Neural cell (in vitro differentiated cells): ENCODE results near the gene GNG12. TPM values are rescaled to one million over a fixed set of nuclear protein-coding genes. Genes with fewer than 3 reads are reported as not detected.

ENCODE experiments used
- H2AFZ ChIP-seq: fragments of 200-600, 300-800 bp; sonication (generic), shearing (Covaris generic); 2 replicates; pipeline ENCODE4 v1.6.0; 2014; ENCODE audit warnings: low read depth, mild to moderate bottlenecking, antibody characterized with exemption, low read length, moderate library complexity
- H3F3A ChIP-seq: fragments of 200-600 bp; shearing (Covaris generic); 2 replicates; pipeline ENCODE4 v1.6.1; 2016; ENCODE audit warnings: mild to moderate bottlenecking, moderate library complexity, mixed read lengths, antibody characterized with exemption, low read length; ENCODE audit not compliant: insufficient read depth, poor library complexity, severe bottlenecking
- H3K27ac ChIP-seq: fragments of 200-600, 300-800 bp; sonication (generic), shearing (Covaris generic); 2 replicates; pipeline ENCODE4 v1.5.1; 2014; ENCODE audit warnings: mild to moderate bottlenecking, low read length, moderate library complexity
- H3K27me3 ChIP-seq: fragments of 300-800, 200-600 bp; sonication (generic), shearing (Covaris generic); 2 replicates; pipeline ENCODE4 v1.6.0; 2014; ENCODE audit warnings: mild to moderate bottlenecking, low read depth, low read length, moderate library complexity; ENCODE audit not compliant: insufficient read depth
- H3K36me3 ChIP-seq: fragments of 300-800, 200-600 bp; sonication (generic), shearing (Covaris generic); 2 replicates; pipeline ENCODE4 v1.5.1; 2014; ENCODE audit warnings: mild to moderate bottlenecking, antibody characterized with exemption, low read length, moderate library complexity; ENCODE audit not compliant: insufficient read depth
- H3K4me2 ChIP-seq: fragments of 300-800, 200-600 bp; sonication (generic), shearing (Covaris generic); 2 replicates; pipeline ENCODE4 v1.6.0; 2014; ENCODE audit warnings: mild to moderate bottlenecking, low read length
- H3K4me3 ChIP-seq: fragments of 300-800, 200-600 bp; sonication (generic), shearing (Covaris generic); 2 replicates; pipeline ENCODE4 v1.5.1; 2014; ENCODE audit warnings: mild to moderate bottlenecking, low read length, moderate library complexity
- H3K79me2 ChIP-seq: fragments of 200-600 bp; shearing (Covaris generic); replicated peaks from 2 replicates; pipeline ENCODE4 v1.6.0; 2014; ENCODE audit warnings: mild to moderate bottlenecking, low read length, moderate library complexity; ENCODE audit not compliant: insufficient read depth
- H3K9ac ChIP-seq: fragments of 300-800, 200-600 bp; sonication (generic), shearing (Covaris generic); 2 replicates; pipeline ENCODE4 v1.6.1; 2016; ENCODE audit warnings: mild to moderate bottlenecking, low read length, mixed read lengths
- H3K9me2 ChIP-seq: fragments of 200-600 bp; shearing (Covaris generic); 2 replicates; pipeline ENCODE4 v1.6.1; 2016; ENCODE audit warnings: mild to moderate bottlenecking, low read length, mixed read lengths; ENCODE audit not compliant: insufficient read depth
- H3K9me3 ChIP-seq: fragments of 200-600, 300-800 bp; sonication (generic), shearing (Covaris generic); 2 replicates; pipeline ENCODE4 v1.6.1; 2016; ENCODE audit warnings: mild to moderate bottlenecking, mixed run types, low read length, moderate library complexity, mixed read lengths
- H4K20me1 ChIP-seq: fragments of 200-600 bp; shearing (Covaris generic); 2 replicates; pipeline ENCODE4 v1.6.1; 2016; ENCODE audit warnings: mild to moderate bottlenecking, mixed run types; ENCODE audit not compliant: insufficient read depth
- CTCF ChIP-seq: fragments of 450-650 bp; IDR thresholded peaks from 2 replicates; pipeline ENCODE4 v1.5.1; 2014; ENCODE audit warnings: antibody characterized with exemption, mild to moderate bottlenecking, moderate library complexity; ENCODE audit not compliant: poor library complexity, severe bottlenecking
- EP300 ChIP-seq: fragments of 450-650 bp; conservative IDR thresholded peaks from 2 replicates; pipeline ENCODE4 v1.6.1; 2014; ENCODE audit warnings: antibody characterized with exemption, mild to moderate bottlenecking, moderate library complexity; ENCODE audit not compliant: poor library complexity, severe bottlenecking
- EZH2 ChIP-seq: fragments of 200-600, 300-800 bp; shearing (Covaris generic), sonication (generic); IDR thresholded peaks from 2 replicates; pipeline ENCODE4 v1.6.1; 2014; ENCODE audit warnings: antibody characterized with exemption, low read length, borderline replicate concordance, mild to moderate bottlenecking; ENCODE audit not compliant: insufficient read depth, poor library complexity, severe bottlenecking
- MXI1 ChIP-seq: fragments of 450-650 bp; conservative IDR thresholded peaks from 2 replicates; pipeline ENCODE4 v1.6.1; 2014; ENCODE audit warnings: antibody characterized with exemption, mild to moderate bottlenecking; ENCODE audit not compliant: poor library complexity, severe bottlenecking
- POLR2AphosphoS5 ChIP-seq: IDR thresholded peaks from 2 replicates; pipeline ENCODE4 v1.6.1; 2012
- RAD21 ChIP-seq: fragments of 450-650 bp; conservative IDR thresholded peaks from 2 replicates; pipeline ENCODE4 v1.6.1; 2014; ENCODE audit warnings: antibody characterized with exemption, mild to moderate bottlenecking, moderate library complexity
- REST ChIP-seq: IDR thresholded peaks from 2 replicates; pipeline ENCODE4 v1.6.1; 2012; ENCODE audit warnings: borderline replicate concordance
- SMC3 ChIP-seq: fragments of 450-650 bp; conservative IDR thresholded peaks from 2 replicates; pipeline ENCODE4 v1.6.1; 2014; ENCODE audit warnings: antibody characterized with exemption, mild to moderate bottlenecking, moderate library complexity; ENCODE audit not compliant: poor library complexity
- TAF1 ChIP-seq: IDR thresholded peaks from 2 replicates; pipeline ENCODE4 v1.6.1; 2012; ENCODE audit warnings: low read depth
- polyA plus RNA-seq: library from polyadenylated mRNA; depleted of rRNA; stranded (reverse); fragments of >200 nt; gene quantifications from 2 replicates; pipeline ENCODE4 v1.2.3, GENCODE V29; 2014

GNG12 gene
- polyA plus RNA-seq, 1 donor from 2014 or later = 0.35 TPM

GRCh38 chr1:67792103-67792502, 41.2 kb downstream of the GNG12 start:
- no peaks in the 10 kb centered on the region for H3K9me2 ChIP-seq
- no peak overlapping the region for H3K4me2 ChIP-seq
- H3K27ac ChIP-seq = no peak overlapping the region
- no peaks in the 10 kb centered on the region for H3K27me3 ChIP-seq
- no peak for TF ChIP-seq EP300
- no peak for TF ChIP-seq CTCF
- no peak for TF ChIP-seq EZH2
- TF ChIP-seq TAF1 = no peak
- TF ChIP-seq POLR2AphosphoS5 = no peak
- no peak for TF ChIP-seq RAD21
- no peak for TF ChIP-seq REST
- TF ChIP-seq MXI1 = no peak
- TF ChIP-seq SMC3 = no peak
- no peaks in the 10 kb centered on the region for H3K36me3 ChIP-seq
- H4K20me1 ChIP-seq = no peaks in the 10 kb centered on the region
- H3K9ac ChIP-seq = no peak overlapping the region
- no peaks in the 10 kb centered on the region for H3K9me3 ChIP-seq
- H3K79me2 ChIP-seq = no peaks in the 10 kb centered on the region
- H3K4me3 ChIP-seq = no peak overlapping the region
- H2AFZ ChIP-seq = no peak overlapping the region
- no peaks in the 10 kb centered on the region for H3F3A ChIP-seq

- Histone ChIP-seq H3K79me2 (no peaks in the 10 kb centered on the region), H3K36me3 (no peaks in the 10 kb centered on the region), H3K4me2 (no peak overlapping the region), H3F3A (no peaks in the 10 kb centered on the region), H4K20me1 (no peaks in the 10 kb centered on the region), H3K9me3 (no peaks in the 10 kb centered on the region), H3K9me2 (no peaks in the 10 kb centered on the region), H3K4me3 (no peak overlapping the region), H3K27ac (no peak overlapping the region), H3K9ac (no peak overlapping the region), H2AFZ (no peak overlapping the region), H3K27me3 (no peaks in the 10 kb centered on the region)
- TF ChIP-seq MXI1 (no peak), SMC3 (no peak), TAF1 (no peak)
Measured at GRCh38 chr1:67791686-67792085, 41.6 kb downstream of the GNG12 start.

- no peak overlapping the region for H3K9ac ChIP-seq
- H3K4me2 ChIP-seq = no peak overlapping the region
Measured at GRCh38 chr1:67791261-67791660, 42.0 kb downstream of the GNG12 start.

More at GRCh38 chr1:67791261-67791660, 42.0 kb downstream of the GNG12 start:
- H3K9me3 ChIP-seq = no peaks in the 10 kb centered on the region
- no peaks in the 10 kb centered on the region for H3F3A ChIP-seq
- no peaks in the 10 kb centered on the region for H3K9me2 ChIP-seq
- H3K27ac ChIP-seq = no peak overlapping the region
- H4K20me1 ChIP-seq = no peaks in the 10 kb centered on the region
- no peak overlapping the region for H3K4me3 ChIP-seq
- TF ChIP-seq RAD21 (no peak), SMC3 (no peak), MXI1 (no peak), REST (no peak), EP300 (no peak), EZH2 (no peak), TAF1 (no peak), POLR2AphosphoS5 (no peak), CTCF (no peak)
- H2AFZ ChIP-seq = no peak overlapping the region
- H3K27me3 ChIP-seq = no peaks in the 10 kb centered on the region
- H3K79me2 ChIP-seq = no peaks in the 10 kb centered on the region
- H3K36me3 ChIP-seq = no peaks in the 10 kb centered on the region
